A549 (cell line): ENCODE measurements around the gene ITSN1.

Experiments
- CBX2 ChIP-seq: fragments of 200-600 bp; sonication (generic); IDR thresholded peaks from 2 replicates; pipeline ENCODE4 v1.6.1; 2016; ENCODE audit warnings: low read depth, mild to moderate bottlenecking, borderline replicate concordance
- CHD2 ChIP-seq: fragments of 150-350 bp; IDR thresholded peaks from 2 replicates; pipeline ENCODE4 v1.6.1; 2014; ENCODE audit warnings: low read length; ENCODE audit not compliant: partially characterized antibody
- CTCF ChIP-seq: fragments of >200 bp; sonication (Bioruptor Twin); formaldehyde crosslinking; IDR thresholded peaks from 3 replicates; pipeline ENCODE4 v1.5.1; 2016
- HEYL ChIP-seq: fragments of 250-450 bp; sonication (Bioruptor Pico); IDR thresholded peaks from 2 replicates; pipeline ENCODE4 v1.8.0; 2021; ENCODE audit warnings: mild to moderate bottlenecking, moderate library complexity
- HOXB13 ChIP-seq: fragments of 250-450 bp; sonication (Bioruptor Pico); IDR thresholded peaks from 2 replicates; pipeline ENCODE4 v1.5.0; 2020; ENCODE audit warnings: low read depth, mild to moderate bottlenecking, moderate library complexity
- MAZ ChIP-seq: fragments of 150-350 bp; IDR thresholded peaks from 2 replicates; pipeline ENCODE4 v1.6.1; 2014; ENCODE audit warnings: antibody characterized with exemption, low read depth, low read length, borderline replicate concordance
- PHF8 ChIP-seq: fragments of 200-600 bp; sonication (generic); IDR thresholded peaks from 2 replicates; pipeline ENCODE4 v1.6.1; 2016; ENCODE audit warnings: low read depth, mild to moderate bottlenecking, antibody characterized with exemption, moderate library complexity, borderline replicate concordance
- POLR2AphosphoS2 ChIP-seq: conservative IDR thresholded peaks from 2 replicates; pipeline ENCODE4 v1.6.1; 2012; ENCODE audit warnings: low read length, improper control_type of control experiment, inconsistent platforms
- RCOR1 ChIP-seq: fragments of 150-350 bp; IDR thresholded peaks from 2 replicates; pipeline ENCODE4 v1.6.1; 2014; ENCODE audit warnings: antibody characterized with exemption, low read length, low read depth
- RFX5 ChIP-seq: fragments of 450-650 bp; IDR thresholded peaks from 2 replicates; pipeline ENCODE4 v1.7.1; 2014; ENCODE audit warnings: antibody characterized with exemption, mild to moderate bottlenecking, moderate library complexity
- ZSCAN20 ChIP-seq: fragments of 250-450 bp; sonication (Bioruptor Pico); IDR thresholded peaks from 2 replicates; pipeline ENCODE4 v1.8.0; 2022; ENCODE audit warnings: mild to moderate bottlenecking, moderate library complexity
- TF ChIP-seq, protein P1 (sequence below): IDR thresholded peaks from 2 replicates; pipeline ENCODE4 v1.6.1; 2012

GRCh38 chr21:33611006-33611744 is 31.1 kb upstream of the ITSN1 start:
- TF ChIP-seq MAZ (no peak), CTCF (no peak), CHD2 (no peak), PHF8 (no peak), ZSCAN20 (CRISPR knock-in tag) (no peak), RCOR1 (no peak), HOXB13 (CRISPR knock-in tag) (no peak), HEYL (CRISPR knock-in tag) (no peak), POLR2AphosphoS2 (no peak), CBX2 (no peak), RFX5 (no peak)
- TF ChIP-seq, protein P1, sequence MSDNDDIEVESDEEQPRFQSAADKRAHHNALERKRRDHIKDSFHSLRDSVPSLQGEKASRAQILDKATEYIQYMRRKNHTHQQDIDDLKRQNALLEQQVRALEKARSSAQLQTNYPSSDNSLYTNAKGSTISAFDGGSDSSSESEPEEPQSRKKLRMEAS, result no peak
